BJ (cell line): ENCODE results near the gene NALCN. TPM values are rescaled to one million over a fixed set of nuclear protein-coding genes. Genes with fewer than 3 reads are reported as not detected.

Experiments
- CTCF ChIA-PET: fragments of 350-600 bp; formaldehyde crosslinking; extraction: SDS; loops from one replicate; lab custom pipeline; 2021; ENCODE audit warnings: antibody characterized with exemption, inconsistent platforms; lab: Yijun Ruan, JAX
- POLR2A ChIA-PET: fragments of 300-600 bp; sonication (Branson Sonifier 250); formaldehyde crosslinking; extraction: SDS; loops from one replicate; lab custom pipeline; 2021; ENCODE audit warnings: antibody characterized with exemption; lab: Charles Lee
- DNase-seq: peaks from one replicate; pipeline ENCODE4 v3.0.0-alpha.2; 2011; ENCODE audit warnings: low read depth
- H3K27me3 ChIP-seq: 2 replicates; pipeline ENCODE4 v1.6.0; 2011; ENCODE audit warnings: low read length; ENCODE audit not compliant: control insufficient read depth, insufficient read depth
- H3K36me3 ChIP-seq: 2 replicates; pipeline ENCODE4 v1.5.1; 2011; ENCODE audit warnings: low read length; ENCODE audit not compliant: control insufficient read depth, insufficient read depth
- H3K4me3 ChIP-seq: 2 replicates; pipeline ENCODE4 v1.5.1; 2011; ENCODE audit warnings: low read depth, mild to moderate bottlenecking, control low read depth, low read length
- polyA plus RNA-seq: library from polyadenylated mRNA; depleted of rRNA; stranded (reverse); fragments of >200 nt; gene quantifications from 2 replicates; pipeline ENCODE4 v1.2.3, GENCODE V29; 2011
- TF ChIP-seq, protein P1 (sequence below): IDR thresholded peaks from 2 replicates; pipeline ENCODE4 v1.5.1; 2011; ENCODE audit warnings: low read depth, mild to moderate bottlenecking, control low read depth, inconsistent platforms, low read length, moderate library complexity; ENCODE audit not compliant: insufficient read depth

The NALCN gene
- polyA plus RNA-seq, 1 experiment, result 2.9 TPM

DNA sequence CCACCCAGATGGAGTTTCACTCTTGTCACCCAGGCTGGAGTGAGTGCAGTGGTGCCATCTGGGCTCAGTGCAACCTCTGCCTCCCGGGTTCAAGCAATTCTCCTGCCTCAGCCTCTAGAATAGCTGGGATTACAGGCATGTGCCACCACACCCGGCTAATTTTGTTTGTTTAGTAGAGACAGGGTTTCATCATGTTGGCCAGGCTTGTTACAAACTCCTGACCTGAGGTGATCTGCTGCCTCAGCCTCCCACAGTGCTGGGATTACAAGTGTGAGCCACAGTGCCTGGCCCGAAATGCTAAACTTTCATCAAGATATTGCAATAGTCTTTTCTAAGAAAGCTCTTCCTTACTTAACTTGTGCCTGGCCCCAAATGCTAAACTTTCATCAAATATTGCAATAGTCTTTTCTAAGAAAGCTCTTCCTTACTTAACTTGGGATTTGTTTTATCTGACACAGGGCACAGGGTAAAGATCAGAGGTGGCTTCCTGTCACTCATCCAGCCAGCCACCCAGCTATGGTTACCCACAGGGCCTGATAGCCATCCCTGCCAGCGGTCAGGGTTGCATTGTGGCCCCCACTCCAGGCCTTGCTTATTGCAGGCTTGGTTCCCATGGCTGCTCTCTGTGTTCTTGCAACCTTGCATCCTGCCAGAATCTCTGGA is 389.4 kb downstream of the NALCN start:
- POLR2A ChIA-PET, result no interaction called here
- no peak for DNase-seq
- TF ChIP-seq, protein P1, sequence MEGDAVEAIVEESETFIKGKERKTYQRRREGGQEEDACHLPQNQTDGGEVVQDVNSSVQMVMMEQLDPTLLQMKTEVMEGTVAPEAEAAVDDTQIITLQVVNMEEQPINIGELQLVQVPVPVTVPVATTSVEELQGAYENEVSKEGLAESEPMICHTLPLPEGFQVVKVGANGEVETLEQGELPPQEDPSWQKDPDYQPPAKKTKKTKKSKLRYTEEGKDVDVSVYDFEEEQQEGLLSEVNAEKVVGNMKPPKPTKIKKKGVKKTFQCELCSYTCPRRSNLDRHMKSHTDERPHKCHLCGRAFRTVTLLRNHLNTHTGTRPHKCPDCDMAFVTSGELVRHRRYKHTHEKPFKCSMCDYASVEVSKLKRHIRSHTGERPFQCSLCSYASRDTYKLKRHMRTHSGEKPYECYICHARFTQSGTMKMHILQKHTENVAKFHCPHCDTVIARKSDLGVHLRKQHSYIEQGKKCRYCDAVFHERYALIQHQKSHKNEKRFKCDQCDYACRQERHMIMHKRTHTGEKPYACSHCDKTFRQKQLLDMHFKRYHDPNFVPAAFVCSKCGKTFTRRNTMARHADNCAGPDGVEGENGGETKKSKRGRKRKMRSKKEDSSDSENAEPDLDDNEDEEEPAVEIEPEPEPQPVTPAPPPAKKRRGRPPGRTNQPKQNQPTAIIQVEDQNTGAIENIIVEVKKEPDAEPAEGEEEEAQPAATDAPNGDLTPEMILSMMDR, result no peak
- Histone ChIP-seq H3K36me3 (no peaks in the 10 kb centered on the region), H3K4me3 (no peak overlapping the region), H3K27me3 (no peaks in the 10 kb centered on the region)
- CTCF ChIA-PET, result no interaction called here

DNA sequence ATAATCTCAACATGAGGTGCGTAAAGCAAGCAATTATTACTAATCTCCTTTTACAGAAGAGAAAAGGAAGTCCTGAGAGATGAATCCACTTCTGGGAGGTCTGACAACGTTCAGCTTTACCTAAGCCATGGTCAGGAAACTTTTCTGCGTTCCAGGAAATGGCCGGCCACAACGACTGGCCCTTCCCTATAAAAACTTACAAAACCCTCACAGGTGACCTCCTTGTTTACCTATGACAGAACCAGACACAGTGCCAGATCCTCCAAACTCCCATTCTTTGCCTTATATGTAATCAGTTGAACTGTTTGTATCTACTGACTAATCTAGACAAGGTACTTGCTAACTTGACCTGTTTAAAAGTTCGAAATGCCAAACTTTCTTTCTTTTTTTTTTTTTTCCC is 390.0 kb downstream of the NALCN start:
- Histone ChIP-seq H3K4me3 (no peak overlapping the region), H3K36me3 (no peaks in the 10 kb centered on the region), H3K27me3 (no peaks in the 10 kb centered on the region)
- no peak for DNase-seq
- ChIA-PET CTCF (no interaction called here), POLR2A (no interaction called here)
- TF ChIP-seq, protein P1, result no peak

DNA sequence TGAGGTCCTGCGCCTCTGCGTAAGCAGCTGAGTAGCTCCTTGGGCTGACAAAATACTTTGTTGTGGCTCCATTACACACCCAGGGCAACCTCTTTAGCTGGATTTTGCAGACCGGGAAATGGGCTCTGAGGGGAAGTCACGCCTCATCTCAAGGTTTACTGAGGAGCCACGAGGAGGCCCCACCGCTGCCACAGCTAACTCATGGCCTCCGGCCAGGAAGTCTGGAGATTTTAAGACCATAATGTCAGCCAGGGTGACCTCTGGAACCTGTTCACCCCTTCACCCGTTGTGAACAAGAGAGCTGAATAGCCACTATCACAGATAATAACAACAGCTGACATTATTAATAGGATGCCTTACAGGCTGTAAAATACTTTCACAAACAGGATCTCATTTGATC is 390.4 kb downstream of the NALCN start:
- ChIA-PET POLR2A (no interaction called here), CTCF (no interaction called here)
- Histone ChIP-seq H3K27me3 (no peaks in the 10 kb centered on the region), H3K4me3 (no peak overlapping the region), H3K36me3 (no peaks in the 10 kb centered on the region)
- DNase-seq, result no peak
- TF ChIP-seq, protein P1, result no peak

DNA sequence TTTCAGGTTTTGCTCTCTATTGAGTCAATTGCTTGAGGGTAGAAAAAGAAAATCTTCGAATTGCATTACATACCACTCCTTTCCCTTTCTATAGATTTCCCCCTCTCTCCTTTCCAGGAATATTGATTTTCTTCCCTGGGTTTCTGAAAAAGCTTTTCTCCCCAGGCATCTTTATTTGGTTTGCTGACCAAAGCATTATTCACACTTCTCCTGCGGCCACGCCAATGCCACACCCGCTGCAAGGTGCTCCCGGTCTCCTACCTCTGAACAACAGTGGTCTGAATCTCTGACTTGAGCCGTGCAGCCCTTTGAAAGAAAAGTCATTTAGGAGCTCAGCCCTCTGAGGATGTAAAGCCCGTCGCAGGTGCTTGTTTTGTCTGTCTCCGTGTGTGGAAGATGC is 390.8 kb downstream of the NALCN start:
- POLR2A ChIA-PET, result no interaction called here
- no peaks in the 10 kb centered on the region for H3K27me3 ChIP-seq
- TF ChIP-seq, protein P1, result no peak
- no peak for DNase-seq
- H3K36me3 ChIP-seq, result no peaks in the 10 kb centered on the region
- CTCF ChIA-PET, result no interaction called here
- no peak overlapping the region for H3K4me3 ChIP-seq

DNA sequence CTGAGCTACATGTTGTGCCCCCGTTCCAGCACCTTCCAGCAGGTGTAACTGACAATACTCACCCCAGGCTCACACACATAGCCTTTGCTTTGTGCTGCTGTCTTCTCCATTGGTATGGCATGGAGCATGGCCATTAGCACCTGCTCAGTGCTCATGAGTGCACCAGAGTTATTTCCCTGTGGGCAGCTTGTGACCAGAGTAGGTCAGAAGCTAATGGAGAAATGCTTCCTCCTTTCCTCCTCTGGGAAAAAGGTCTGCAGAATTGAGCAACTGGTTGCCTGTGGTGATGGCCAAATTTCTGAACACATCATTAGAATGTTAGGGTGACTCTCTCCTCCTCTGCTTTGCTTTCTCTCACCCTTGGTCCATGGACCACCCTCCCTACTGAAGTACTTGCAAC is 397.2 kb downstream of the NALCN start:
- CTCF ChIA-PET, result no interaction called here
- TF ChIP-seq, protein P1, result no peak
- DNase-seq, result no peak
- POLR2A ChIA-PET, result no interaction called here
- Histone ChIP-seq H3K27me3 (no peaks in the 10 kb centered on the region), H3K36me3 (no peaks in the 10 kb centered on the region), H3K4me3 (no peak overlapping the region)
